Measurements from ENCODE around the gene TNFAIP2.
A peak's percentile ranks its signal among the peaks of the same experiment; 100 is the strongest.

TNFAIP2 gene

GRCh38 chr14:103095210-103095778 lies 28.0 kb upstream of the TNFAIP2 start:
- no peaks in the 10 kb centered on the region for H3K36me3 ChIP-seq (ENCODE audit: control insufficient read depth in 1 of 2, insufficient read depth in 2 of 2, low read length in 2 of 2)
- no peaks in the 10 kb centered on the region for H3K9me3 ChIP-seq (ENCODE audit: control insufficient read depth in 1 of 2, low read length in 2 of 2)
- peak overlapping the region; percentile 85 for H3K27ac ChIP-seq (ENCODE audit: low read depth, low read length)
- H3K4me1 ChIP-seq (ENCODE audit: control insufficient read depth in 1 of 2, insufficient read depth in 2 of 2, low read length in 2 of 2): peaks cover 43 to 55% of the 10 kb centered on the region in 2 donors
- peak overlapping the region; percentile 79 to 84 for H3K9ac ChIP-seq (ENCODE audit: low read depth in 1 of 2, low read length in 2 of 2)
- H3K4me3 ChIP-seq (ENCODE audit: low read depth in 1 of 2, low read length in 2 of 2): peak overlapping the region; percentile 73 to 83
- H3K27me3 ChIP-seq (ENCODE audit: control insufficient read depth in 1 of 2, insufficient read depth in 2 of 2, low read length in 2 of 2): no peaks in the 10 kb centered on the region

- H3K27me3 ChIP-seq (ENCODE audit: control insufficient read depth in 1 of 2, insufficient read depth in 2 of 2, low read length in 2 of 2): no peaks in the 10 kb centered on the region
- H3K27ac ChIP-seq (ENCODE audit: low read depth, low read length): no peak overlapping the region
- H3K36me3 ChIP-seq (ENCODE audit: control insufficient read depth in 1 of 2, insufficient read depth in 2 of 2, low read length in 2 of 2): peaks cover 0 to 3% of the 10 kb centered on the region in 2 donors
- H3K9me3 ChIP-seq (ENCODE audit: control insufficient read depth in 1 of 2, low read length in 2 of 2): no peaks in the 10 kb centered on the region
- no peak overlapping the region for H3K4me3 ChIP-seq (ENCODE audit: low read depth in 1 of 2, low read length in 2 of 2)
- H3K4me1 ChIP-seq (ENCODE audit: control insufficient read depth in 1 of 2, insufficient read depth in 2 of 2, low read length in 2 of 2): peaks cover 50 to 58% of the 10 kb centered on the region in 2 donors
- H3K9ac ChIP-seq (ENCODE audit: low read depth in 1 of 2, low read length in 2 of 2): no peak overlapping the region
Observed at GRCh38 chr14:103096387-103096786, 26.9 kb upstream of the TNFAIP2 start.

- H3K27me3 ChIP-seq (ENCODE audit: control insufficient read depth in 1 of 2, insufficient read depth in 2 of 2, low read length in 2 of 2): no peaks in the 10 kb centered on the region
- no peaks in the 10 kb centered on the region for H3K9me3 ChIP-seq (ENCODE audit: control insufficient read depth in 1 of 2, low read length in 2 of 2)
- H3K9ac ChIP-seq (ENCODE audit: low read depth in 1 of 2, low read length in 2 of 2): no peak overlapping the region
- H3K36me3 ChIP-seq (ENCODE audit: control insufficient read depth in 1 of 2, insufficient read depth in 2 of 2, low read length in 2 of 2): peaks cover 0 to 6% of the 10 kb centered on the region in 2 donors
- H3K4me3 ChIP-seq (ENCODE audit: low read depth in 1 of 2, low read length in 2 of 2): no peak overlapping the region
- H3K4me1 ChIP-seq (ENCODE audit: control insufficient read depth in 1 of 2, insufficient read depth in 2 of 2, low read length in 2 of 2): peaks cover 46 to 56% of the 10 kb centered on the region in 2 donors
- H3K27ac ChIP-seq (ENCODE audit: low read depth, low read length): no peak overlapping the region
Observed at GRCh38 chr14:103097244-103097993, 25.8 kb upstream of the TNFAIP2 start.

- H3K27ac ChIP-seq (ENCODE audit: low read depth, low read length): no peak overlapping the region
- no peaks in the 10 kb centered on the region for H3K9me3 ChIP-seq (ENCODE audit: control insufficient read depth in 1 of 2, low read length in 2 of 2)
- peak overlapping the region in 1 of 2 donors; percentile 40 for H3K4me3 ChIP-seq (ENCODE audit: low read depth in 1 of 2, low read length in 2 of 2)
- H3K9ac ChIP-seq (ENCODE audit: low read depth in 1 of 2, low read length in 2 of 2): no peak overlapping the region
- H3K36me3 ChIP-seq (ENCODE audit: control insufficient read depth in 1 of 2, insufficient read depth in 2 of 2, low read length in 2 of 2): peaks cover 0 to 6% of the 10 kb centered on the region in 2 donors
- peaks cover 50 to 60% of the 10 kb centered on the region in 2 donors for H3K4me1 ChIP-seq (ENCODE audit: control insufficient read depth in 1 of 2, insufficient read depth in 2 of 2, low read length in 2 of 2)
- H3K27me3 ChIP-seq (ENCODE audit: control insufficient read depth in 1 of 2, insufficient read depth in 2 of 2, low read length in 2 of 2): no peaks in the 10 kb centered on the region
Observed at GRCh38 chr14:103097994-103098957, 25.0 kb upstream of the TNFAIP2 start.

- no peaks in the 10 kb centered on the region for H3K9me3 ChIP-seq (ENCODE audit: control insufficient read depth in 1 of 2, low read length in 2 of 2)
- H3K4me3 ChIP-seq (ENCODE audit: low read depth in 1 of 2, low read length in 2 of 2): peak overlapping the region; percentile 21 to 40
- H3K36me3 ChIP-seq (ENCODE audit: control insufficient read depth in 1 of 2, insufficient read depth in 2 of 2, low read length in 2 of 2): peaks cover 0 to 6% of the 10 kb centered on the region in 2 donors
- H3K9ac ChIP-seq (ENCODE audit: low read depth in 1 of 2, low read length in 2 of 2): no peak overlapping the region
- peaks cover 46 to 59% of the 10 kb centered on the region in 2 donors for H3K4me1 ChIP-seq (ENCODE audit: control insufficient read depth in 1 of 2, insufficient read depth in 2 of 2, low read length in 2 of 2)
- no peak overlapping the region for H3K27ac ChIP-seq (ENCODE audit: low read depth, low read length)
- peaks cover 0 to under 1% of the 10 kb centered on the region in 2 donors for H3K27me3 ChIP-seq (ENCODE audit: control insufficient read depth in 1 of 2, insufficient read depth in 2 of 2, low read length in 2 of 2)
Observed at GRCh38 chr14:103099081-103099732, 24.1 kb upstream of the TNFAIP2 start.

- no peaks in the 10 kb centered on the region for H3K9me3 ChIP-seq (ENCODE audit: control insufficient read depth in 1 of 2, low read length in 2 of 2)
- H3K36me3 ChIP-seq (ENCODE audit: control insufficient read depth in 1 of 2, insufficient read depth in 2 of 2, low read length in 2 of 2): peaks cover 0 to 6% of the 10 kb centered on the region in 2 donors
- H3K27ac ChIP-seq (ENCODE audit: low read depth, low read length): no peak overlapping the region
- no peak overlapping the region for H3K9ac ChIP-seq (ENCODE audit: low read depth in 1 of 2, low read length in 2 of 2)
- H3K4me1 ChIP-seq (ENCODE audit: control insufficient read depth in 1 of 2, insufficient read depth in 2 of 2, low read length in 2 of 2): peaks cover 50 to 62% of the 10 kb centered on the region in 2 donors
- peaks cover 0 to 5% of the 10 kb centered on the region in 2 donors for H3K27me3 ChIP-seq (ENCODE audit: control insufficient read depth in 1 of 2, insufficient read depth in 2 of 2, low read length in 2 of 2)
- H3K4me3 ChIP-seq (ENCODE audit: low read depth in 1 of 2, low read length in 2 of 2): no peak overlapping the region
Observed at GRCh38 chr14:103099733-103100280, 23.5 kb upstream of the TNFAIP2 start.

- no peak overlapping the region for H3K4me3 ChIP-seq (ENCODE audit: low read depth in 1 of 2, low read length in 2 of 2)
- H3K27me3 ChIP-seq (ENCODE audit: control insufficient read depth in 1 of 2, insufficient read depth in 2 of 2, low read length in 2 of 2): peaks cover 0 to 5% of the 10 kb centered on the region in 2 donors
- H3K9ac ChIP-seq (ENCODE audit: low read depth in 1 of 2, low read length in 2 of 2): no peak overlapping the region
- peaks cover 53 to 62% of the 10 kb centered on the region in 2 donors for H3K4me1 ChIP-seq (ENCODE audit: control insufficient read depth in 1 of 2, insufficient read depth in 2 of 2, low read length in 2 of 2)
- no peak overlapping the region for H3K27ac ChIP-seq (ENCODE audit: low read depth, low read length)
- H3K36me3 ChIP-seq (ENCODE audit: control insufficient read depth in 1 of 2, insufficient read depth in 2 of 2, low read length in 2 of 2): peaks cover 0 to 6% of the 10 kb centered on the region in 2 donors
- H3K9me3 ChIP-seq (ENCODE audit: control insufficient read depth in 1 of 2, low read length in 2 of 2): no peaks in the 10 kb centered on the region
Observed at GRCh38 chr14:103100281-103101121, 22.8 kb upstream of the TNFAIP2 start.

GRCh38 chr14:103101257-103101962 lies 21.9 kb upstream of the TNFAIP2 start:
- Histone ChIP-seq H3K4me3 (ENCODE audit: low read depth in 1 of 2, low read length in 2 of 2) (no peak overlapping the region), H3K9ac (ENCODE audit: low read depth in 1 of 2, low read length in 2 of 2) (no peak overlapping the region), H3K27ac (ENCODE audit: low read depth, low read length) (no peak overlapping the region), H3K27me3 (ENCODE audit: control insufficient read depth in 1 of 2, insufficient read depth in 2 of 2, low read length in 2 of 2) (peaks cover 0 to 5% of the 10 kb centered on the region in 2 donors), H3K4me1 (ENCODE audit: control insufficient read depth in 1 of 2, insufficient read depth in 2 of 2, low read length in 2 of 2) (peaks cover 50 to 62% of the 10 kb centered on the region in 2 donors), H3K36me3 (ENCODE audit: control insufficient read depth in 1 of 2, insufficient read depth in 2 of 2, low read length in 2 of 2) (peaks cover 0 to 6% of the 10 kb centered on the region in 2 donors), H3K9me3 (ENCODE audit: control insufficient read depth in 1 of 2, low read length in 2 of 2) (no peaks in the 10 kb centered on the region)

Data from duodenal mucosa (tissue), 2 donors.